Measurements from ENCODE around the gene PANX1. TPM values are rescaled to one million over a fixed set of nuclear protein-coding genes. Genes with fewer than 3 reads are reported as not detected.

The PANX1 gene
- total RNA-seq, 1 donor from 2014 or later, result 17.0 TPM

DNA sequence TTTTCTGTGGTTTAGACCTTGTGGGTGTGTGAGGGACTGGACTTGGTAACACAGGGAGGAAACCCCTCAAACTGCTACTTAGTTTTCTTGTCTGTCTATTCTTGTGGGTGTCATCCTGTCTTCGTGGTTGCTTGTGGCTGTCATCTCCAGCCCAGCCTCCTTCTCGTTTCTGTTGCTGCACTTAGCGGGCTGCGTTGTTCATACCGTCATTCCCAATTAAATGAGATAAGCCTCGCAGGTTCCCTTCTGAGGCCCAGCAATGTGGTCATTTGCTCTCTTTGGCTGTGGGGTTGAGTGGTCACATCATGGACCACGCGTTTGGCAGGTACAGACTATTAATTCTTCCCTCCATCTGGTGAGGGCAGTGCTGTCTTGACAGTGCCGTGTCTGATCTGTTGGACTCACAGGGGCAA, 18.8 kb downstream of the PANX1 start:
- no peaks in the 10 kb centered on the region for H3K9me3 ChIP-seq
- DNase-seq (no peak), ATAC-seq (no peak)
- no peaks in the 10 kb centered on the region for H3K27me3 ChIP-seq (ENCODE audit: low read depth)
- no peak overlapping the region for H3K27ac ChIP-seq
- TF ChIP-seq, protein P1, sequence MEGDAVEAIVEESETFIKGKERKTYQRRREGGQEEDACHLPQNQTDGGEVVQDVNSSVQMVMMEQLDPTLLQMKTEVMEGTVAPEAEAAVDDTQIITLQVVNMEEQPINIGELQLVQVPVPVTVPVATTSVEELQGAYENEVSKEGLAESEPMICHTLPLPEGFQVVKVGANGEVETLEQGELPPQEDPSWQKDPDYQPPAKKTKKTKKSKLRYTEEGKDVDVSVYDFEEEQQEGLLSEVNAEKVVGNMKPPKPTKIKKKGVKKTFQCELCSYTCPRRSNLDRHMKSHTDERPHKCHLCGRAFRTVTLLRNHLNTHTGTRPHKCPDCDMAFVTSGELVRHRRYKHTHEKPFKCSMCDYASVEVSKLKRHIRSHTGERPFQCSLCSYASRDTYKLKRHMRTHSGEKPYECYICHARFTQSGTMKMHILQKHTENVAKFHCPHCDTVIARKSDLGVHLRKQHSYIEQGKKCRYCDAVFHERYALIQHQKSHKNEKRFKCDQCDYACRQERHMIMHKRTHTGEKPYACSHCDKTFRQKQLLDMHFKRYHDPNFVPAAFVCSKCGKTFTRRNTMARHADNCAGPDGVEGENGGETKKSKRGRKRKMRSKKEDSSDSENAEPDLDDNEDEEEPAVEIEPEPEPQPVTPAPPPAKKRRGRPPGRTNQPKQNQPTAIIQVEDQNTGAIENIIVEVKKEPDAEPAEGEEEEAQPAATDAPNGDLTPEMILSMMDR (IDR thresholded peaks at IDR 0.05), result no peak
- H3K4me1 ChIP-seq, result peaks cover 39% of the 10 kb centered on the region
- H3K36me3 ChIP-seq, result no peaks in the 10 kb centered on the region
- intact Hi-C loops (cut with DNase I), result no loop called here
- no peak overlapping the region for H3K4me3 ChIP-seq

- intact Hi-C loops (cut with DNase I), result no loop called here
These were observed 19.5 kb downstream of the PANX1 start for GRCh38 chr11:94148189-94148588.

DNA sequence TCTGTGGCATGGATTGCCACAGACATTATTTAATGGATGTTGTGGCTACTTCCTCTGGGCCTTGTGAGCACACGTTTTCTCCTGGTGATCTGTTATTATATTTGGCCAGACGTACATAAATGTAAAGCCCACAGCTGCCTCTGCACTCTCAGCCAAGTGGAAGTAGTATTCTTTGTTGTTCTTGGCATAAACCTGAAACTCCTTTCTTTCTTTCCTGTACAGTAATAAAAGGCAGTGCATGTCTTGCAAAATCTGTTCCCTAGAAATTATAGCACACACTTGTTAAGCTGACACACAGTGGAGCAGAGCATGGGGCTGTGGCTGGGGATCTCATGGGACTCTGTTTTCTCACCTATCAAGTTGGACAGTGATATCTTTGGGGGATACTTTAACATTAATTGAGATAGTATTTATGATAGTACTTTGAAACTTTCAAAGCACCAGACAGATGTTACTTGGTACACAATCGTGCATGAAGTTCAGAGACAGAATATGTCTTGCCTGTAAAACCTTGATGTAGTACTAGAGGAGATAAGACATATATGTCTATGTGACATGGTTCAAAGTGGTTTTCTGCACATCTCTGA, 20.9 kb downstream of the PANX1 start:
- DNase-seq (no peak), ATAC-seq (no peak)
- no peaks in the 10 kb centered on the region for H3K9me3 ChIP-seq
- no peaks in the 10 kb centered on the region for H3K27me3 ChIP-seq (ENCODE audit: low read depth)
- TF ChIP-seq, protein P1 (IDR thresholded peaks at IDR 0.05), result no peak
- peaks cover 42% of the 10 kb centered on the region for H3K4me1 ChIP-seq
- intact Hi-C loops (cut with DNase I), result no loop called here
- no peak overlapping the region for H3K4me3 ChIP-seq
- no peak overlapping the region for H3K27ac ChIP-seq
- H3K36me3 ChIP-seq, result no peaks in the 10 kb centered on the region

More at GRCh38 chr11:94148189-94148588, 19.5 kb downstream of the PANX1 start:
- TF ChIP-seq, protein P1 (IDR thresholded peaks at IDR 0.05), result no peak
- peaks cover 46% of the 10 kb centered on the region for H3K4me1 ChIP-seq
- DNase-seq (no peak), ATAC-seq (no peak)
- H3K9me3 ChIP-seq, result no peaks in the 10 kb centered on the region
- no peak overlapping the region for H3K4me3 ChIP-seq
- no peaks in the 10 kb centered on the region for H3K36me3 ChIP-seq
- no peak overlapping the region for H3K27ac ChIP-seq
- no peaks in the 10 kb centered on the region for H3K27me3 ChIP-seq (ENCODE audit: low read depth)

DNA sequence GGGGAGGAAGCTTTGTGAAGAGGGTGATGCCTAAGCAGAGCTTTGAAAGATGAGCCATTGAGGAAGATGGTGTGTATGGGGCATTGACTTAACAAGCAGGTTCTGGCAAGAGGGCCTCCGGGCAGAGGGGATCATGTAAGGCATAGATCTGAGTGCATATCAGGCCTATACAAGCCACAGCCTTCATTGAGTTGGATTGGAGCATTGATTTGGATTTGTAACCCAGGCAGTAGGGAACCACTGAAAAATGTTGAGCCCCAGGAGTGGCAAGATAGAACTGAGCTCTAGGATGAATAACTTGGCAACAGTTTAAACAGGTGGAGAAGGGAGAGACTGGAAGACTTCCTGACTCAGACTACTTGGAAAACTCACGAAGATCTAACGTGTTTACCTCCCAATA, 21.4 kb downstream of the PANX1 start:
- Histone ChIP-seq H3K27ac (no peak overlapping the region), H3K36me3 (no peaks in the 10 kb centered on the region), H3K27me3 (ENCODE audit: low read depth) (no peaks in the 10 kb centered on the region), H3K9me3 (no peaks in the 10 kb centered on the region), H3K4me1 (peaks cover 42% of the 10 kb centered on the region), H3K4me3 (no peak overlapping the region)
- no peak for DNase-seq
- TF ChIP-seq, protein P1 (IDR thresholded peaks at IDR 0.05), result no peak
- intact Hi-C loops (cut with DNase I), result no loop called here
- ATAC-seq, result no peak

DNA sequence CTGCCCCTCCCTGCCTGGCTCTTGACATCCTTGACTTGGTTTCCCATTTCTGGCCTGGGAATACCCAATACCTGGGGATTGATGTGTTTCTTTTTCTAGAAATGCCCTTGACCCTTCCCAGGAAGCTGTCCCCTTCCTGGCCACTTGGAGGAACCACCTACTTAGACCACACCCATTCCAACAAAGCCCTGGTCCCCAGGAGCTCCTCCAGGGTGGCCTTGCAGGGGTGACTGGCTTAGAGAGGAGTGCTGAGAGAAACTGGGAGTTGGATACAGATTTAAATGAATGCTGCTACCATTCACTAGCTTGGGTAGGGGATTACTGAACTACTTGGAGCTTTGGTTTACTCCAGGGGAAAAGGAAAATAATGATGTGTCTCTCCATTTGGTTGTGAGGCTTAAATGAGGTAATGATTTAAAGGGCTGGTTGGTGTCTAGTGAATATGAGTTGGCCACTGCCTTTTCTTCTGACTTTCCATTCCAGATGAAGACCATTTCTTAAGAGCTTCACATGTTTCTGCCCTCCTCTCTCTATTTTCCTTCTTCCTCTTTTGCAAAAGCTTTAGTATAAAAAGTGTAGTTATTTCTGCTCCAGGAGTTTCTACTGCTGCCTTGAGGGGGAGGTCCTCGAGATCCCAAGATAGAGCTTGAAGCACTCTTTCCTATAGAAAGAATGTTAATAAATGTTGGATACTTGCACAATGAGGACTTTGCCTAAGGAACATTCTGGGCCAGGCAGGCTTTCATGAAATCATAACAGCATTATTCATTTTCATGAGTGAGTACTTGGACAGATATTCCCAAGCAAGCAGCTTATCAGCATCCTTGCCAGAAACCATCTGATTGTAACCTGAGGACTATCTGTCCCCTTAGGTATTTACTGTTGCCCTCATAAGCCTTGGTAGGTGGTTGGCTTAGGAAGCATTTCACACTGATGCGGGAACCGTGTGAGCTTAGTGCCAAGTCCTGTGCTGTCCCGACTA, 22.4 kb downstream of the PANX1 start:
- Histone ChIP-seq H3K27me3 (ENCODE audit: low read depth) (no peaks in the 10 kb centered on the region), H3K27ac (no peak overlapping the region), H3K4me1 (peaks cover 42% of the 10 kb centered on the region), H3K36me3 (peaks cover 6% of the 10 kb centered on the region), H3K9me3 (no peaks in the 10 kb centered on the region), H3K4me3 (no peak overlapping the region)
- DNase-seq (no peak), ATAC-seq (peak in 1 of 2 donors; percentile 15)
- intact Hi-C loops (cut with DNase I), result no loop called here
- TF ChIP-seq, protein P1 (IDR thresholded peaks at IDR 0.05), result no peak

All from lower lobe of right lung (tissue), 2 donors.